T-helper 2 cell (primary cell): Measurements from ENCODE around the gene GLS.
"Not testable (repeated sequence)": the region's sequence is repeated elsewhere in the genome, so short reads cannot be mapped to it uniquely, and the experiment has no call there.

Experiments
- DNase-seq, 5 experiments: peaks; one replicate each; pipeline versions ENCODE4 v3.0.0 to v3.0.0-alpha.2; 2012 to 2022

Gene GLS

GRCh38 chr2:190935054-190935453, 54.4 kb downstream of the GLS start:
- DNase-seq, result no peak

GRCh38 chr2:190938771-190939335, 58.2 kb downstream of the GLS start:
- DNase-seq, result no peak

- no peak for DNase-seq
Observed at GRCh38 chr2:190940454-190940853, 59.8 kb downstream of the GLS start.

GRCh38 chr2:190941571-190941970, 61.0 kb downstream of the GLS start:
- DNase-seq, result no peak

- no peak for DNase-seq
Observed at GRCh38 chr2:190942697-190943096, 62.1 kb downstream of the GLS start.

- DNase-seq, result no peak
Observed at GRCh38 chr2:190943706-190944105, 63.1 kb downstream of the GLS start.

GRCh38 chr2:190947141-190947540, 66.5 kb downstream of the GLS start:
- DNase-seq, result peak in 1 of 5 experiments; percentile 42

- peak in 2 of 5 experiments; percentile 25 to 69 for DNase-seq
Observed at GRCh38 chr2:190947711-190948251, 67.2 kb downstream of the GLS start.

- no peak for DNase-seq
Observed at GRCh38 chr2:190948671-190949070, 68.0 kb downstream of the GLS start.

GRCh38 chr2:190950566-190950991, 70.0 kb downstream of the GLS start:
- no peak for DNase-seq

GRCh38 chr2:190953257-190953656, 72.6 kb downstream of the GLS start:
- no peak for DNase-seq

GRCh38 chr2:190959911-190960788, 79.5 kb downstream of the GLS start:
- no peak for DNase-seq

GRCh38 chr2:190961117-190961516, 80.5 kb downstream of the GLS start:
- DNase-seq, result not testable (repeated sequence)

- DNase-seq, result no peak
Observed at GRCh38 chr2:190961918-190962487, 81.4 kb downstream of the GLS start.

- DNase-seq, result no peak
Observed at GRCh38 chr2:190963088-190963487, 82.5 kb downstream of the GLS start.

- DNase-seq, result peak in 1 of 5 experiments; percentile 39
Observed at GRCh38 chr2:190964170-190964795, 83.7 kb downstream of the GLS start.

GRCh38 chr2:190965580-190966222, 85.1 kb downstream of the GLS start:
- no peak for DNase-seq

- DNase-seq, result no peak
Observed at GRCh38 chr2:190968522-190968921, 87.9 kb downstream of the GLS start.

- DNase-seq, result no peak
Observed at GRCh38 chr2:190970160-190970559, 89.5 kb downstream of the GLS start.

GRCh38 chr2:190970873-190971506, 90.4 kb downstream of the GLS start:
- no peak for DNase-seq

- no peak for DNase-seq
Observed at GRCh38 chr2:190972213-190972612, 91.6 kb downstream of the GLS start.

- DNase-seq, result no peak
Observed at GRCh38 chr2:190972846-190973245, 92.2 kb downstream of the GLS start.
